ENCODE data around the gene DGKI.

Gene DGKI

DNA sequence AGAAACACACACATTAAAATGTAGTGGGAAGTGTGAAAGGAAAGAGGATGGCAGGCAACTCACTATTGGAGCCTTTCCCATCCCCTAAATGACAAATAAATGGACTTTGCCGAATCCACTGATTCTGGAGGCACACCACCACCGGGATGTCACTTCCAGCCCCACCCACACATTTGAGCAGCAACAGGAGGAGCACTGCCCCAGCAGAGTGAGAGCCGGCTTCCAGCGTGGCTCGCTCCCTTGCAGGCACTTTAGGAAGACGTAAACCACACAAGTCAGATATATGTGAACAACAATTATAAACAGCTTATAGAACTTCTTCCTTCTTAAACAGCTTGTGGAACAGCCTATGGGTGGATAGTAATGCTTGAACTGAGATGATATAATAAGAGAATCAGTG is 191.0 kb downstream of the DGKI start:
- no peak for DNase-seq (ENCODE audit: extremely low spot score)
- no peak for TF ChIP-seq LEF1 (IDR thresholded peaks at IDR 0.05; ENCODE audit: borderline replicate concordance)
- TF ChIP-seq SP1 (IDR thresholded peaks at IDR 0.05) = no peak
- no peak for TF ChIP-seq L3MBTL2 (conservative IDR thresholded peaks at IDR 0.05)
- TF ChIP-seq BHLHE40 (IDR thresholded peaks at IDR 0.05; ENCODE audit: borderline replicate concordance) = no peak
- no peak for TF ChIP-seq CTBP1 (IDR thresholded peaks at IDR 0.05; ENCODE audit: borderline replicate concordance)
- TF ChIP-seq FOXM1 (IDR thresholded peaks at IDR 0.05; ENCODE audit: borderline replicate concordance) = no peak
- no peak for TF ChIP-seq SUZ12 (IDR thresholded peaks at IDR 0.05)
- TF ChIP-seq ARNT (IDR thresholded peaks at IDR 0.05) = no peak
- TF ChIP-seq FOXK2 (IDR thresholded peaks at IDR 0.05) = no peak
- TF ChIP-seq HDGF (IDR thresholded peaks at IDR 0.05; ENCODE audit: borderline replicate concordance) = no peak
- TF ChIP-seq FOXA1 (IDR thresholded peaks at IDR 0.05) = no peak
- no peak for TF ChIP-seq NFRKB (IDR thresholded peaks at IDR 0.05)
- TF ChIP-seq, protein P1, sequence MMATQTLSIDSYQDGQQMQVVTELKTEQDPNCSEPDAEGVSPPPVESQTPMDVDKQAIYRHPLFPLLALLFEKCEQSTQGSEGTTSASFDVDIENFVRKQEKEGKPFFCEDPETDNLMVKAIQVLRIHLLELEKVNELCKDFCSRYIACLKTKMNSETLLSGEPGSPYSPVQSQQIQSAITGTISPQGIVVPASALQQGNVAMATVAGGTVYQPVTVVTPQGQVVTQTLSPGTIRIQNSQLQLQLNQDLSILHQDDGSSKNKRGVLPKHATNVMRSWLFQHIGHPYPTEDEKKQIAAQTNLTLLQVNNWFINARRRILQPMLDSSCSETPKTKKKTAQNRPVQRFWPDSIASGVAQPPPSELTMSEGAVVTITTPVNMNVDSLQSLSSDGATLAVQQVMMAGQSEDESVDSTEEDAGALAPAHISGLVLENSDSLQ (IDR thresholded peaks at IDR 0.05) = no peak
- no peak for TF ChIP-seq TARDBP (IDR thresholded peaks at IDR 0.05)
- TF ChIP-seq ZNF384 (IDR thresholded peaks at IDR 0.05) = no peak
- TF ChIP-seq ELF4 (IDR thresholded peaks at IDR 0.05) = no peak
- ChIA-PET POLR2A (no interaction called here), CTCF (interaction anchor here (0.6 to 2.0 kb wide), 12 partner anchors 10 to 355 kb away, joined by 3 to 7 read pairs (median 4); no protein-coding TSS in a partner anchor)

DNA sequence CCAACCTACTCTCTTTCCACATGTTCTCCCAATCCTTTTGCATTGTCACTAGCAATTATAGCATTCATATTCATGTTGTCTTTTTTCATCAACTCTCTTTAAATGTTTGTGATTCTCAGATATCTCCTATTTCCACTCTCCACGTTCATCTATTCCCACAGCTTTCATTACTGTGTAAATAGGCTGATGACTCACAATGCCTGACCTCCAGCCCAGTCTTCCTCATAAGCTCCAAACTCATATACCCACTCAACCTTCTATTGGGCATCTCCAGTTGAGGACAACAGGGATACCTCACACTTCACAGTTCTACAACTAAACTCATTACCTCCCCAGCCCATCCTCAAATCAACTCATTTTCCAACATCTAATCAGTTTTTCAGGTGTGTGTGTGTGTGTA is 194.1 kb downstream of the DGKI start:
- ChIA-PET CTCF (interaction anchor here (0.5 kb wide), 1 partner anchor 22 kb away, joined by 3 read pairs; no protein-coding TSS in a partner anchor), POLR2A (no interaction called here)
- no peak for DNase-seq (ENCODE audit: extremely low spot score)
- TF ChIP-seq HDGF (IDR thresholded peaks at IDR 0.05; ENCODE audit: borderline replicate concordance) (no peak), CTBP1 (IDR thresholded peaks at IDR 0.05; ENCODE audit: borderline replicate concordance) (no peak), ELF4 (IDR thresholded peaks at IDR 0.05) (no peak), NFRKB (IDR thresholded peaks at IDR 0.05) (no peak), L3MBTL2 (conservative IDR thresholded peaks at IDR 0.05) (no peak), SP1 (IDR thresholded peaks at IDR 0.05) (no peak), SUZ12 (IDR thresholded peaks at IDR 0.05) (no peak), ARNT (IDR thresholded peaks at IDR 0.05) (no peak), FOXM1 (IDR thresholded peaks at IDR 0.05; ENCODE audit: borderline replicate concordance) (no peak), FOXK2 (IDR thresholded peaks at IDR 0.05) (no peak)
- TF ChIP-seq, protein P1 (IDR thresholded peaks at IDR 0.05) = no peak

DNA sequence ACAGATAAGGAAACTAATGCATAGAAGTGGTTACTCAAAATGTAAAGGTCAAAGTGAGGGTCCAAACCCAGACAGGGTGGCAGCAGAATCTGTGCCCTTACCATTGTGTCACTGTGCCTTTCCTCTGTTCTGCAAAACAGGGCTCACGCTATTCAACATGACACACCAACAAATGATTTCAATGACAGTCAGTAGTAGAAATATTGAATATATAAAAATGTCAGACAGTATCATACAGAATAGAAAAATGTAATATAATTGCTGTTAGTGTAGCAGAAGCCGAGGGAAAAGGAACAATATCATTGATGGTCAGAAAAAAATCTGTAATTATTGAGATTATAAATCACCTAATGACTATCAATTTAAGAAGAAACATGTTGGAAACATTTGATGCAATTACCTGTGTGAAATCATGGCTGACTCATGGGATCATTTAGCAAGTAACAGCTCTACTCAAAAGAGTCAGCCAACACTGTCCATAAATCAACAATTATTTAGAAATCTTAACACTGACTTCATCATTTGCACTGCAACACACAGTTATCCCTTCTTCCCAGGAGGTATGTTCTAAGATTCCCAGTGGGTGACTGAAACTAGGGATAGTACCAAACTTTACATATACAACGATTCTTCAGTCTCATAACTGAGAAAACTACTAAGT is 198.7 kb downstream of the DGKI start:
- ChIA-PET POLR2A (no interaction called here), CTCF (no interaction called here)
- TF ChIP-seq NFRKB (IDR thresholded peaks at IDR 0.05) (no peak), SP1 (IDR thresholded peaks at IDR 0.05) (no peak), TARDBP (IDR thresholded peaks at IDR 0.05) (no peak), BHLHE40 (IDR thresholded peaks at IDR 0.05; ENCODE audit: borderline replicate concordance) (no peak), SUZ12 (IDR thresholded peaks at IDR 0.05) (no peak), ARNT (IDR thresholded peaks at IDR 0.05) (no peak), FOXK2 (IDR thresholded peaks at IDR 0.05) (no peak), ZNF384 (IDR thresholded peaks at IDR 0.05) (no peak), CTBP1 (IDR thresholded peaks at IDR 0.05; ENCODE audit: borderline replicate concordance) (no peak), L3MBTL2 (conservative IDR thresholded peaks at IDR 0.05) (no peak), FOXM1 (IDR thresholded peaks at IDR 0.05; ENCODE audit: borderline replicate concordance) (no peak), FOXA1 (IDR thresholded peaks at IDR 0.05) (no peak), HDGF (IDR thresholded peaks at IDR 0.05; ENCODE audit: borderline replicate concordance) (no peak), LEF1 (IDR thresholded peaks at IDR 0.05; ENCODE audit: borderline replicate concordance) (no peak), ELF4 (IDR thresholded peaks at IDR 0.05) (no peak)
- TF ChIP-seq, protein P1 (IDR thresholded peaks at IDR 0.05) = no peak
- no peak for DNase-seq (ENCODE audit: extremely low spot score)

DNA sequence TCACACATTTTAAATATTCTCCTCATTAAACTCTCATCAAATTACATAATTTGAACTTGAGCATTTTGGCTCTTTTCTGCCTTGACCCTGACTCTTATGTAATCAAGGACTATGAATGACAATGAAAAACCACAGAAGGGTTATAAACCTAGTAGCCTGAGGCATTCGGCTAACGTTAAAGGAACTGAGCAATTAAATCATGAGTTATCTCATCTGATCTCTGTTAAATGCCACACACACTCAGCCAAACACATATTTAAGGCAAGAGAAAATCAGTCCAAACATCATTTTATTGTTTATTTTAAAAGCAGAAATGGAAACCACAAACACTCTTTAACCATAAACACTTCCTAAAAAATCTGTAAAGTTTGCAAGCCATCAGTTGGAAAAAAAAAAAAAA is 204.3 kb downstream of the DGKI start:
- CTCF ChIA-PET = interaction anchor here (1.8 kb wide), 1 partner anchor 16 kb away, joined by 3 read pairs; no protein-coding TSS in a partner anchor
- no peak for DNase-seq (ENCODE audit: extremely low spot score)

DNA sequence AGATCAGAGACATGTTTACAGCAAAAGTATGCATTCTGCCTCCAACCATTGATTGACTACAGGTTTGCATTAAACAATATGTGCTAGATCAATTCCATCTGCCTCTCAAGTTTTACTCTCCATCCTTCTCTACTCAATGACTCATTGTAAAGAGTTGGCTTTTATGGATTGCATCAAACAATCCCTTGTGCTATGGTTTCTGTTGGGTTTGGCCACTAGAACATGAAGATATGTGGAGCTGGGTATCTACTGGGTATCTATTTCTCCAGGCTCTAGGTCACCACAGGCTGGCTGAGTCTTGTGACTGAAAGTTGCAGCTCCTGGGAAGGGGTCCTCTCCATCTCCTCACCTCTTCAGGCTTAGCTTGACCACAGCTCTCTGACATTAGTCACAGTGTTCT is 204.7 kb downstream of the DGKI start:
- TF ChIP-seq TARDBP (IDR thresholded peaks at IDR 0.05) (no peak), ARNT (IDR thresholded peaks at IDR 0.05) (no peak), SUZ12 (IDR thresholded peaks at IDR 0.05) (no peak), FOXM1 (IDR thresholded peaks at IDR 0.05; ENCODE audit: borderline replicate concordance) (no peak), SP1 (IDR thresholded peaks at IDR 0.05) (no peak), LEF1 (IDR thresholded peaks at IDR 0.05; ENCODE audit: borderline replicate concordance) (no peak), CTBP1 (IDR thresholded peaks at IDR 0.05; ENCODE audit: borderline replicate concordance) (no peak), BHLHE40 (IDR thresholded peaks at IDR 0.05; ENCODE audit: borderline replicate concordance) (no peak), NFRKB (IDR thresholded peaks at IDR 0.05) (no peak), FOXA1 (IDR thresholded peaks at IDR 0.05) (no peak), ZNF384 (IDR thresholded peaks at IDR 0.05) (no peak), HDGF (IDR thresholded peaks at IDR 0.05; ENCODE audit: borderline replicate concordance) (no peak), L3MBTL2 (conservative IDR thresholded peaks at IDR 0.05) (no peak), FOXK2 (IDR thresholded peaks at IDR 0.05) (no peak), ELF4 (IDR thresholded peaks at IDR 0.05) (no peak)
- TF ChIP-seq, protein P1 (IDR thresholded peaks at IDR 0.05) = no peak
- ChIA-PET CTCF (interaction anchor here (1.8 kb wide), 1 partner anchor 15 kb away, joined by 3 read pairs; no protein-coding TSS in a partner anchor), POLR2A (no interaction called here)
- DNase-seq (ENCODE audit: extremely low spot score) = no peak

More for the DNA sequence above, 204.3 kb downstream of the DGKI start:
- TF ChIP-seq LEF1 (IDR thresholded peaks at IDR 0.05; ENCODE audit: borderline replicate concordance) (no peak), FOXA1 (IDR thresholded peaks at IDR 0.05) (no peak), SP1 (IDR thresholded peaks at IDR 0.05) (no peak), BHLHE40 (IDR thresholded peaks at IDR 0.05; ENCODE audit: borderline replicate concordance) (no peak), FOXM1 (IDR thresholded peaks at IDR 0.05; ENCODE audit: borderline replicate concordance) (no peak), ARNT (IDR thresholded peaks at IDR 0.05) (no peak), HDGF (IDR thresholded peaks at IDR 0.05; ENCODE audit: borderline replicate concordance) (no peak), SUZ12 (IDR thresholded peaks at IDR 0.05) (no peak), ELF4 (IDR thresholded peaks at IDR 0.05) (no peak), ZNF384 (IDR thresholded peaks at IDR 0.05) (no peak), NFRKB (IDR thresholded peaks at IDR 0.05) (no peak), CTBP1 (IDR thresholded peaks at IDR 0.05; ENCODE audit: borderline replicate concordance) (no peak)
- TF ChIP-seq, protein P1 (IDR thresholded peaks at IDR 0.05) = no peak
- POLR2A ChIA-PET = no interaction called here
